Measurements from ENCODE around the gene MAST3. TPM values are rescaled to one million over a fixed set of nuclear protein-coding genes. Genes with fewer than 3 reads are reported as not detected.
"Not testable (repeated sequence)": the region's sequence is repeated elsewhere in the genome, so short reads cannot be mapped to it uniquely, and the experiment has no call there.

MAST3 gene
- total RNA-seq, 1 experiment from 2014 or later = 13.8 TPM

- no peak for DNase-seq (ENCODE audit: low spot score)
Observed at GRCh38 chr19:18157465-18158063, 60.0 kb downstream of the MAST3 start.

- no peak for DNase-seq (ENCODE audit: low spot score)
Observed at GRCh38 chr19:18158467-18158866, 60.9 kb downstream of the MAST3 start.

GRCh38 chr19:18159059-18159616, 61.6 kb downstream of the MAST3 start:
- not testable (repeated sequence) for DNase-seq (ENCODE audit: low spot score)

GRCh38 chr19:18159810-18160209, 62.2 kb downstream of the MAST3 start:
- DNase-seq (ENCODE audit: low spot score) = no peak

- no peak for DNase-seq (ENCODE audit: low spot score)
Observed at GRCh38 chr19:18160493-18160970, 63.0 kb downstream of the MAST3 start.

- peak; percentile 60 for DNase-seq (ENCODE audit: low spot score)
Observed at GRCh38 chr19:18160971-18161635, 63.5 kb downstream of the MAST3 start.

- no peak for DNase-seq (ENCODE audit: low spot score)
Observed at GRCh38 chr19:18161636-18162002, 64.0 kb downstream of the MAST3 start.

- DNase-seq (ENCODE audit: low spot score) = no peak
Observed at GRCh38 chr19:18164072-18164471, 66.5 kb downstream of the MAST3 start.

GRCh38 chr19:18165794-18166544, 68.4 kb downstream of the MAST3 start:
- DNase-seq (ENCODE audit: low spot score) = no peak

GRCh38 chr19:18167011-18167410, 69.4 kb downstream of the MAST3 start:
- DNase-seq (ENCODE audit: low spot score) = no peak

- peak; percentile 45 for DNase-seq (ENCODE audit: low spot score)
Observed at GRCh38 chr19:18167975-18168645, 70.5 kb downstream of the MAST3 start.

- no peak for DNase-seq (ENCODE audit: low spot score)
Observed at GRCh38 chr19:18168673-18169381, 71.2 kb downstream of the MAST3 start.

- DNase-seq (ENCODE audit: low spot score) = no peak
Observed at GRCh38 chr19:18170714-18171255, 73.2 kb downstream of the MAST3 start.

- no peak for DNase-seq (ENCODE audit: low spot score)
Observed at GRCh38 chr19:18171605-18172327, 74.2 kb downstream of the MAST3 start.

GRCh38 chr19:18172331-18173053, 74.9 kb downstream of the MAST3 start:
- no peak for DNase-seq (ENCODE audit: low spot score)

GRCh38 chr19:18173054-18173571, 75.5 kb downstream of the MAST3 start:
- no peak for DNase-seq (ENCODE audit: low spot score)

GRCh38 chr19:18173572-18174288, 76.2 kb downstream of the MAST3 start, which contains the start of gene IFI30:
Gene IFI30, plus strand, starts transcription at chr19:18173813. Its CDS starts 29 bp downstream, at chr19:18173842.
- no peak for DNase-seq (ENCODE audit: low spot score)

- no peak for DNase-seq (ENCODE audit: low spot score)
Observed at GRCh38 chr19:18174983-18175382, 77.4 kb downstream of the MAST3 start.

Measured in HT-29 (cell line).